ENCODE data around the gene GLIS1. TPM values are rescaled to one million over a fixed set of nuclear protein-coding genes. Genes with fewer than 3 reads are reported as not detected.

GLIS1 gene
- total and polyA plus RNA-seq, 2 of the 8 experiments (the other 6 are each of a cell fraction or from before 2014, with no cell fraction given): 0.15 to 0.22 TPM

- TF ChIP-seq, protein P1, sequence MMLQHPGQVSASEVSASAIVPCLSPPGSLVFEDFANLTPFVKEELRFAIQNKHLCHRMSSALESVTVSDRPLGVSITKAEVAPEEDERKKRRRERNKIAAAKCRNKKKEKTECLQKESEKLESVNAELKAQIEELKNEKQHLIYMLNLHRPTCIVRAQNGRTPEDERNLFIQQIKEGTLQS (IDR thresholded peaks at IDR 0.05; ENCODE audit: insufficient read depth, low read depth, low read length): no peak
- no peak for TF ChIP-seq KDM5A (IDR thresholded peaks at IDR 0.05; ENCODE audit: low read length)
These were observed 17.9 kb downstream of the GLIS1 start (continued) for GRCh38 chr1:53721088-53721487.

Data from H1 (cell line).